Neural crest cell (in vitro differentiated cells): ENCODE measurements around the gene ZNF521. TPM values are rescaled to one million over a fixed set of nuclear protein-coding genes. Genes with fewer than 3 reads are reported as not detected.

Source experiments
- DNase-seq: peaks from one replicate; pipeline ENCODE4 v3.0.0; 2021; ENCODE audit warnings: low read depth, mixed read lengths, low spot score
- H3K27ac Mint-ChIP-seq: one replicate; pipeline ENCODE4 v1.8.0; 2021; ENCODE audit warnings: mild to moderate bottlenecking, mixed read lengths; ENCODE audit not compliant: unreplicated experiment
- H3K27me3 Mint-ChIP-seq: 2 replicates; pipeline ENCODE4 v1.8.0; 2021; ENCODE audit warnings: low read depth, mild to moderate bottlenecking, mixed read lengths
- H3K36me3 Mint-ChIP-seq: 2 replicates; pipeline ENCODE4 v1.8.0; 2021; ENCODE audit warnings: low read depth, mild to moderate bottlenecking, mixed read lengths
- H3K4me1 Mint-ChIP-seq: 2 replicates; pipeline ENCODE4 v1.8.0; 2021; ENCODE audit warnings: mixed read lengths
- H3K4me3 Mint-ChIP-seq: one replicate; pipeline ENCODE4 v1.8.0; 2021; ENCODE audit warnings: mild to moderate bottlenecking, mixed read lengths
- H3K9me3 Mint-ChIP-seq: 2 replicates; pipeline ENCODE4 v1.8.0; 2021; ENCODE audit warnings: mixed read lengths
- total RNA-seq: library from RNA; stranded (reverse); gene quantifications from 2 replicates; pipeline ENCODE4 v1.2.1, GENCODE V29; 2021
- TF ChIP-seq, protein P1 (sequence below): fragments of 200-600 bp; sonication (generic); conservative IDR thresholded peaks from 2 replicates; pipeline ENCODE4 v1.5.0; 2021; ENCODE audit warnings: antibody characterized with exemption, mild to moderate bottlenecking

ZNF521 gene
- total RNA-seq, 1 donor from 2014 or later, result 86.1 TPM

DNA sequence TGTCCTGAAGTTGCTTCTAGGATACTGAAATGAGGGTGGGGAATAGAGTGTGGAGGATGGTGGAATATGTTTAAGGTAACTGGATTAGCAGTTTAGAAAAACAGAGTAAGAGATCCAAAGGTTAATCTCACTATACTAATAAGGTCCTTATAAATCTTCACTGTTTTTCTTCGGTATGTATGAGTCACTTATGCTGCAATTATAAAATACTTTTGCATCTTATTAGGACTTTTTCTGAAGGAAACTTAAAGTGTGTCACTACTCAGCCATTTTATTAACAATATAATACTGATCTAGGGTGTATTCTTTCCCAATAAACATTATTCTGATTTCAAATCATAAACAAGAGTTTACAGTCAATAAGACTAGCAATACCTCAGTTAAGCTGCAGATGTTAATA lies 182.3 kb downstream of the ZNF521 start:
- Mint-ChIP-seq H3K4me1 (peaks cover 12% of the 10 kb centered on the region), H3K36me3 (no peaks in the 10 kb centered on the region), H3K4me3 (no peak overlapping the region), H3K27me3 (no peaks in the 10 kb centered on the region), H3K27ac (no peak overlapping the region), H3K9me3 (no peaks in the 10 kb centered on the region)
- TF ChIP-seq, protein P1, sequence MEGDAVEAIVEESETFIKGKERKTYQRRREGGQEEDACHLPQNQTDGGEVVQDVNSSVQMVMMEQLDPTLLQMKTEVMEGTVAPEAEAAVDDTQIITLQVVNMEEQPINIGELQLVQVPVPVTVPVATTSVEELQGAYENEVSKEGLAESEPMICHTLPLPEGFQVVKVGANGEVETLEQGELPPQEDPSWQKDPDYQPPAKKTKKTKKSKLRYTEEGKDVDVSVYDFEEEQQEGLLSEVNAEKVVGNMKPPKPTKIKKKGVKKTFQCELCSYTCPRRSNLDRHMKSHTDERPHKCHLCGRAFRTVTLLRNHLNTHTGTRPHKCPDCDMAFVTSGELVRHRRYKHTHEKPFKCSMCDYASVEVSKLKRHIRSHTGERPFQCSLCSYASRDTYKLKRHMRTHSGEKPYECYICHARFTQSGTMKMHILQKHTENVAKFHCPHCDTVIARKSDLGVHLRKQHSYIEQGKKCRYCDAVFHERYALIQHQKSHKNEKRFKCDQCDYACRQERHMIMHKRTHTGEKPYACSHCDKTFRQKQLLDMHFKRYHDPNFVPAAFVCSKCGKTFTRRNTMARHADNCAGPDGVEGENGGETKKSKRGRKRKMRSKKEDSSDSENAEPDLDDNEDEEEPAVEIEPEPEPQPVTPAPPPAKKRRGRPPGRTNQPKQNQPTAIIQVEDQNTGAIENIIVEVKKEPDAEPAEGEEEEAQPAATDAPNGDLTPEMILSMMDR, result no peak
- DNase-seq, result no peak

DNA sequence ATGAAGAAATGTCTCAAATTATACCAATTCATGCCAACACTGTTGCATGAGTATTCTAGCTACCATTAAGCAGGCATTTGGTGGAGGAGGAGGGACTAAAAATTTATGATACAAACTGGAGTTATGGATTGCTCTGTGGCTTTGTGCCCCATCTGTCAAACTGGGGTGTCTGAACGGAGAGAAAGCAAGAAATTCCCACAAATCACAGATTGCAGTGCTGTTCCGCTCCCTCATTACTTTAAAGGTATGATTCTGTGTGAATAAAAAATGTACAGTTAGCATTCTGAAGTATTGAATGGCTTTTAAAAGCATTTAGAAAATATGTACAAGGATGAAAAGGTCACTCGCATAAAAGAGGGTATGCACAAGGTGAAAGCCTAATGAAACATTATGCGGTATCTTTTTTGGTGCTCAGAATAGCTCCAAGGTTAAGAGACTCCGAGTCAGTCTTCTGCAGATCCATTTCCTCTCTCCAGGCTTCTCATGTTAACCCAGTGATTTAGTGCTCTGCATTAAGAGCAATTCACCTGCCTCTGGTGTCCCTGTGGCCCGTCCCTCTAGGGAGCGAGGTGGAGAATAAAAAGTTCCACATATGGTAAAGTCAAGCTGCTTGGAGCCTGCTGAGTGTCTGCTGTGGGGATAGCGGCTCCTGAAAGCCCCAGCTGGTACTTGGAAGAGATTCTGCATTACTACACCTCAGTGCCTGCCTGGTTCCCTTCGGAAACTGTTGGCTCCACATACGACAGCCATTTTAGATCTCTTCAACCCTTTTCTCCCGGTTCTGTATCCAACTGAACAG lies 184.2 kb downstream of the ZNF521 start:
- Mint-ChIP-seq H3K36me3 (no peaks in the 10 kb centered on the region), H3K4me3 (no peak overlapping the region), H3K27me3 (no peaks in the 10 kb centered on the region), H3K9me3 (no peaks in the 10 kb centered on the region), H3K4me1 (peaks cover 28% of the 10 kb centered on the region), H3K27ac (no peak overlapping the region)
- TF ChIP-seq, protein P1, result no peak
- no peak for DNase-seq

DNA sequence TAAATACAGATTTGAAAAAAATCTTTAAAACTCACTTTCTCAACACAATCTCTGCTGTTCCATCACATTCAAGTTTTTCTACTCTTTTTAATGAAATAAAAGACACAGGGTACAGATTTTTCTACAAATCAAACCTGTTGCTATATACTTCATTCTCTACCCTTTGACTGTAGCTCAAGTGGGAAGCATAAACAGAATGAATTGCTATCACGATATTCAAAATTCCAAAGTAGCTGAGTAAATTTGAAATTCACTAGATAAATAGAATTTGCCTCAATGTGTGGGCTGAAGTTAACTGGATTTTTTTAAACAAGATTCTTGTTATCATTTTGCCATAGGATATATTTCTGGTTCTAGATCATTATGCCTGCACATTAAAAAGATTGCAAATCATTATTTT lies 185.9 kb downstream of the ZNF521 start:
- no peaks in the 10 kb centered on the region for H3K9me3 Mint-ChIP-seq
- H3K27me3 Mint-ChIP-seq, result no peaks in the 10 kb centered on the region
- H3K4me1 Mint-ChIP-seq, result peaks cover 28% of the 10 kb centered on the region
- no peak overlapping the region for H3K4me3 Mint-ChIP-seq
- TF ChIP-seq, protein P1, result no peak
- no peaks in the 10 kb centered on the region for H3K36me3 Mint-ChIP-seq
- DNase-seq, result no peak
- H3K27ac Mint-ChIP-seq, result no peak overlapping the region

DNA sequence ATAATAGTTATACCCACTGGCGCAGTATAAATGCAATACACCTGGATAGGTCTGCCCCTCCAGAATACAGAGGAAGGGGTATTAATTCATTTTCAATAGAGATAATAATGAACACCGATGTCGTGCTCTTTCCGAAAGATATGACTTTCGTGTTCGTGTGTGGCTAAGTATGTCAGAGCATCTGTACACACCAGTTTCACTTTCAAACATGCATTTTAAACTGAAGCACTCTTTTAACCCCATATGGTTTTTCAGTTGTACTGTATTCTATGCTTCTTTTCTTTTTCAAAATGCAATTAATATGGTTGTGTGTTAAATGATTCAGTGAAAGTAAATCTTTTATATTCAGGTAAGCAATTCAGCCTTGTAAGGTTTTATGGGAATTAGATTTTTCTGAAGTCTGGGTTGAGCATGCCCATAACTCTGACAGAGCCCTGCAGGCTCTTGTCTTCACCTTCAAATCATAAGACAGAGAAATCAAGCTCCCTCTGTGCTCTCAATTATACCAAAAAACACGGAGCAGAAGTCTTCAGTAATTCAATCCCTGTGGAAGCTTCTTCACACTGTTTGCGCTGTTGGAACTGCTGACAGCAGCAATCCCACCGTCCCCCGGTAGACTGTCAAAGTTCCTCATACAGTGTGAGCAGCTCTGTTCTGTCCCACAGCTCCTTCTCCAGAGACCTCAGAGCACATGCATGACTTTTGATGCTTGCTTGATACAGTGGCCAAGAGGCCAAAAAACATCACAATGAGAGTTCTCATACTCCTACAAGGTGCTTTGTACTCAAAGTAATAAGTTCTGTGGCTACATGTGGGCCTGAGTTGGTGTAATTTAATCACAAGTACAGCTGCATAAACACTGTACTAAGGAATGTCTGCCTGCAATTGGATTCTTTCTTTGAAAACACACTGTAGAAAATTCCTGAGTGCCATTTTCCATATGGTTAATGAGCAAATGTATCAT lies 186.8 kb downstream of the ZNF521 start:
- Mint-ChIP-seq H3K4me1 (peaks cover 32% of the 10 kb centered on the region), H3K9me3 (no peaks in the 10 kb centered on the region), H3K4me3 (no peak overlapping the region), H3K36me3 (peaks cover 2% of the 10 kb centered on the region), H3K27me3 (no peaks in the 10 kb centered on the region), H3K27ac (no peak overlapping the region)
- TF ChIP-seq, protein P1, result no peak
- no peak for DNase-seq

DNA sequence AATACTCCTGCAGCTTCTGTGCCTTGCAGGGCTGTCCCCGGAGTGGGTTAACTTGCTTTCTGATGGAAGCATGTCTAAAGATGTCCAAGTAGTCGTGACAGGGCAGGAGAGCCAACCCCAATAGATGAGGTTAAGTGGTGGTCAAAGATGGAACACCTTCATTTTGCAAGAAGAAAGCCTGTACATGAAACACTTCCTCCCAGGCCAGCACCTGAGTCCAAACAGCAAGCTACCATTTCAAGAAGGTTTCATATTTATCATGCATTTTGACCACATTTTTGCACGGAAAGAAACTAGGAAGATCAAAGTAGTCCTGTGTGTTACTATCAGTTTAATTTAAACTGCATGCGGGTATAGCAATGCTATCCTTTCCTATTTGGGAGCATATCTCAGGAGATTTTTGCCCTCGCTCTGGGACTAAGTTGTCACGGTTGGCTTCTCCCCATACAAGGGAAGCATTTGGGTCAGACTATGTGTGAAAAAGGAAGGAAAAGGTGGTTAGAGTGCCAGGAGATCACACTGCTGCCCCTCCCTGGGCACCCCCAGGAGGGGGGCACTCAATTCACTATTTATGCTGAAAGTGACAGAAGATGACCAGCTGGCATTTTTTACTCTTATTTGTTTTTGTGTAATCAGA lies 187.6 kb downstream of the ZNF521 start:
- TF ChIP-seq, protein P1, result no peak
- H3K4me1 Mint-ChIP-seq, result peaks cover 40% of the 10 kb centered on the region

More for the DNA sequence above, 187.6 kb downstream of the ZNF521 start:
- no peak overlapping the region for H3K27ac Mint-ChIP-seq
- peaks cover 5% of the 10 kb centered on the region for H3K36me3 Mint-ChIP-seq
- no peaks in the 10 kb centered on the region for H3K27me3 Mint-ChIP-seq
- no peaks in the 10 kb centered on the region for H3K9me3 Mint-ChIP-seq
- DNase-seq, result no peak
- H3K4me3 Mint-ChIP-seq, result no peak overlapping the region
